Activated T-helper 1 cell treated with Interleukin-2 at 50 U/mL for 16 hours (primary cell): ENCODE results near the gene LGALS3.

Experiments
- DNase-seq: peaks from one replicate; pipeline ENCODE4 v3.0.0-alpha.2; 2020; ENCODE audit warnings: low read depth

LGALS3 gene

GRCh38 chr14:55191203-55192053 is 62.4 kb downstream of the LGALS3 start, which contains the start of gene DLGAP5:
TSS of gene DLGAP5 (minus strand) at chr14:55191585. CDS start at chr14:55189179, 2,406 bp downstream.
- DNase-seq, result peak; percentile 75

- no peak for DNase-seq
Observed at GRCh38 chr14:55192054-55192621, 63.1 kb downstream of the LGALS3 start.

- DNase-seq, result no peak
Observed at GRCh38 chr14:55194656-55195355, 65.8 kb downstream of the LGALS3 start.
